ENCODE measurements around the gene SCG2. TPM values are rescaled to one million over a fixed set of nuclear protein-coding genes. Genes with fewer than 3 reads are reported as not detected.

Gene SCG2
- total RNA-seq, 2 experiments from 2014 or later: not detected

GRCh38 chr2:223582001-223582400, 20.2 kb downstream of the SCG2 start:
- no peak for TF ChIP-seq CTCF (IDR thresholded peaks at IDR 0.05)
- H3K9me3 Mint-ChIP-seq: peaks cover 2% of the 10 kb centered on the region
- peaks cover 8% of the 10 kb centered on the region for H3K27me3 Mint-ChIP-seq
- no peaks in the 10 kb centered on the region for H3K4me1 Mint-ChIP-seq (ENCODE audit: low read depth)
- CTCF ChIA-PET: no interaction called here
- ATAC-seq (ENCODE audit: poor library complexity) (no peak), DNase-seq (no peak)
- POLR2A ChIA-PET: no interaction called here
- H3K27ac Mint-ChIP-seq: no peak overlapping the region
- no peaks in the 10 kb centered on the region for H3K36me3 Mint-ChIP-seq (ENCODE audit: low read depth)
- intact Hi-C loops (cut with DNase I, micrococcal nuclease): no loop called here
- Histone ChIP-seq H3K4me3 (ENCODE audit: low read length) (no peak overlapping the region), H3K4me1 (ENCODE audit: insufficient read depth, low read length) (no peaks in the 10 kb centered on the region), H3K9me3 (ENCODE audit: control insufficient read depth in 1 of 2, insufficient read depth in 1 of 2, low read length in 2 of 2) (peaks cover 0 to 3% of the 10 kb centered on the region in 2 experiments), H3K27me3 (ENCODE audit: control insufficient read depth in 1 of 2, insufficient read depth in 2 of 2, low read length in 2 of 2) (no peaks in the 10 kb centered on the region), H3K27ac (ENCODE audit: low read depth in 1 of 2, low read length in 2 of 2) (no peak overlapping the region), H3K36me3 (ENCODE audit: insufficient read depth, low read length) (no peaks in the 10 kb centered on the region)
- no peak overlapping the region for H3K4me3 Mint-ChIP-seq

DNA sequence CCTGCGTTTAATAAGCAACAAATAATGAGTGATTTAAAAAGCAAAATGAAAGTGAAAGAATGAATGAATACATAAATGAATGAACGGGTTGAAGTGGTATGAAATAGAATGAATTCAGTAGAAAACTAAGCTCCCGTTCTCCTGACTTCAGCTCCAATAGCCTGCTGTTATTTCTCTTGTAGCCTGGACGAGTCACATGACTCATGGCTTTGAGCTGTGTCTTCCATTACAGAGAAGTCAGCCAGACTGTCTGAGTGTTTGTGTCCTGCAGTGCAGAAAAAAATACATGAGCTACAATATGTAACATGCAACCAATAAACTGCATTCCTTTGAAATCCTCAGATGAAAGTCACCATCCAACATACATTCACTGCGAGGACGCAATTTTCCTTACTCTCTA, 21.2 kb downstream of the SCG2 start:
- CTCF ChIA-PET: no interaction called here
- Histone ChIP-seq H3K36me3 (ENCODE audit: insufficient read depth, low read length) (no peaks in the 10 kb centered on the region), H3K9me3 (ENCODE audit: control insufficient read depth in 1 of 2, insufficient read depth in 1 of 2, low read length in 2 of 2) (peaks cover 0 to 3% of the 10 kb centered on the region in 2 experiments), H3K4me3 (ENCODE audit: low read length) (no peak overlapping the region), H3K27me3 (ENCODE audit: control insufficient read depth in 1 of 2, insufficient read depth in 2 of 2, low read length in 2 of 2) (no peaks in the 10 kb centered on the region), H3K4me1 (ENCODE audit: insufficient read depth, low read length) (no peaks in the 10 kb centered on the region), H3K27ac (ENCODE audit: low read depth in 1 of 2, low read length in 2 of 2) (no peak overlapping the region)
- TF ChIP-seq CTCF (IDR thresholded peaks at IDR 0.05): no peak
- no peak for DNase-seq
- peaks cover 2% of the 10 kb centered on the region for H3K9me3 Mint-ChIP-seq
- H3K27me3 Mint-ChIP-seq: peaks cover 8% of the 10 kb centered on the region
- no peak for ATAC-seq (ENCODE audit: poor library complexity)
- POLR2A ChIA-PET: no interaction called here
- H3K27ac Mint-ChIP-seq: no peak overlapping the region
- no peak overlapping the region for H3K4me3 Mint-ChIP-seq
- intact Hi-C loops (cut with DNase I, micrococcal nuclease): no loop called here
- no peaks in the 10 kb centered on the region for H3K36me3 Mint-ChIP-seq (ENCODE audit: low read depth)
- H3K4me1 Mint-ChIP-seq (ENCODE audit: low read depth): no peaks in the 10 kb centered on the region

DNA sequence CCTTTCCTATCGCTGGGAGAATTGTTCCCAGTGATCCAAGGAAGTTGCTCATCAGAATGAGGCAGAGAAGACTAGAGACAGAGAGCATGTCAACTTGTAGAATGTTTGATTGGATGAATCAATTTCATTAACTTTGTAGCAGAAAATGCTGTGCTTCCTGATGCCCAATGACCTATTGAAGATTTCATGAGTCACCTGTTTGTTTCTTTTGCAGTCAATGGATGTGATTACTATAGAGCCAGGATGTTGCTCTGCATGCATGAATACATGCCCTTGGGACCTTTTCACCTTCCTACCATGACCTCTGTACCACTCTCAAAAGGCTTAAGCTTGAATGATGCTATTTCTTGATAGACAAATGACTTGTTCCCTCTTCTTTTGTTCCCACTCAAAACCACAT, 23.3 kb downstream of the SCG2 start:
- ATAC-seq (ENCODE audit: poor library complexity) (no peak), DNase-seq (no peak)
- intact Hi-C loops (cut with DNase I, micrococcal nuclease): no loop called here
- ChIA-PET CTCF (no interaction called here), POLR2A (no interaction called here)
- H3K27me3 Mint-ChIP-seq: peaks cover 8% of the 10 kb centered on the region
- H3K36me3 Mint-ChIP-seq (ENCODE audit: low read depth): no peaks in the 10 kb centered on the region
- Histone ChIP-seq H3K4me1 (ENCODE audit: insufficient read depth, low read length) (no peaks in the 10 kb centered on the region), H3K4me3 (ENCODE audit: low read length) (no peak overlapping the region), H3K27me3 (ENCODE audit: control insufficient read depth in 1 of 2, insufficient read depth in 2 of 2, low read length in 2 of 2) (no peaks in the 10 kb centered on the region), H3K36me3 (ENCODE audit: insufficient read depth, low read length) (no peaks in the 10 kb centered on the region), H3K27ac (ENCODE audit: low read depth in 1 of 2, low read length in 2 of 2) (no peak overlapping the region), H3K9me3 (ENCODE audit: control insufficient read depth in 1 of 2, insufficient read depth in 1 of 2, low read length in 2 of 2) (peaks cover 0 to 3% of the 10 kb centered on the region in 2 experiments)
- TF ChIP-seq CTCF (IDR thresholded peaks at IDR 0.05): no peak
- H3K9me3 Mint-ChIP-seq: peaks cover 2% of the 10 kb centered on the region
- H3K27ac Mint-ChIP-seq: no peak overlapping the region
- H3K4me3 Mint-ChIP-seq: no peak overlapping the region
- H3K4me1 Mint-ChIP-seq (ENCODE audit: low read depth): no peaks in the 10 kb centered on the region

Measured in CD4-positive, alpha-beta T cell (primary cell).